Mucosa of descending colon (tissue), 3 donors: ENCODE data around the gene KCTD12. TPM values are rescaled to one million over a fixed set of nuclear protein-coding genes. Genes with fewer than 3 reads are reported as not detected.

Experiments used
- ATAC-seq: fragments of 200-7000 bp; cut with Tn5 transposase; one replicate; pipeline ENCODE4 v1.9.1; 2020; ENCODE audit warnings: mild to moderate bottlenecking, moderate library complexity
- DNase-seq, 3 donors: peaks; one replicate each; pipeline ENCODE4 v3.0.0-alpha.2; 2020
- H3K36me3 ChIP-seq: fragments of 200-600 bp; one replicate; pipeline ENCODE4 v1.8.0; 2021; ENCODE audit warnings: low read depth, mild to moderate bottlenecking
- H3K4me1 ChIP-seq: fragments of 200-600 bp; one replicate; pipeline ENCODE4 v1.8.0; 2021; ENCODE audit warnings: low read depth, mild to moderate bottlenecking
- H3K4me3 ChIP-seq: fragments of 200-600 bp; one replicate; pipeline ENCODE4 v1.8.0; 2021; ENCODE audit warnings: mild to moderate bottlenecking
- H3K9me3 ChIP-seq: fragments of 200-600 bp; one replicate; pipeline ENCODE4 v1.8.0; 2021; ENCODE audit warnings: mild to moderate bottlenecking
- CTCF ChIP-seq: fragments of 200-600 bp; IDR thresholded peaks from one replicate; pipeline ENCODE4 v1.8.0; 2022; ENCODE audit warnings: antibody characterized with exemption, mild to moderate bottlenecking
- intact Hi-C, 2 donors: fragments of 100-400 bp; cut with DNase I in 1 of 2; cut with micrococcal nuclease in 1 of 2; formaldehyde crosslinking; loops; one replicate each; pipeline versions ENCODE4 v1.11.0 to v1.11.1; 2022; cut with DNase I, micrococcal nuclease
- total RNA-seq, 3 donors: library from RNA; stranded (reverse); fragmentation: NEBNext Ultra II Directional in 2 of 3; extraction: Animal tissue kit (Norgen Biotek cat#: 25700) in 2 of 3; gene quantifications; one replicate each; pipeline versions ENCODE4 v1.2.1 to v1.2.4, GENCODE V29; 2021 to 2023
- donor health status: DM: no; HTN: no; CAD: no; lungs with moderate emphysema.
- donor health status: DM: no; HTN: no; CAD: no.
- donor health status: DM: no; HTN: yes; CAD: no.

KCTD12 gene
- total RNA-seq, 3 donors from 2014 or later, result 26.2 to 62.4 (median 62.0) TPM

GRCh38 chr13:76875271-76875815 lies 10.9 kb downstream of the KCTD12 start:
- Histone ChIP-seq H3K36me3 (no peaks in the 10 kb centered on the region), H3K9me3 (no peaks in the 10 kb centered on the region), H3K4me1 (no peaks in the 10 kb centered on the region), H3K4me3 (no peak overlapping the region)
- no peak for ATAC-seq
- no peak for DNase-seq
- intact Hi-C loops, result no loop called here
- no peak for TF ChIP-seq CTCF

- intact Hi-C loops, result no loop called here
- DNase-seq, result no peak
- Histone ChIP-seq H3K9me3 (no peaks in the 10 kb centered on the region), H3K4me3 (no peak overlapping the region), H3K36me3 (no peaks in the 10 kb centered on the region), H3K4me1 (no peaks in the 10 kb centered on the region)
- ATAC-seq, result no peak
- no peak for TF ChIP-seq CTCF
These were observed 11.7 kb downstream of the KCTD12 start for GRCh38 chr13:76874479-76874878.

GRCh38 chr13:76873445-76873844 lies 12.8 kb downstream of the KCTD12 start:
- DNase-seq (no peak), ATAC-seq (no peak)
- no peaks in the 10 kb centered on the region for H3K4me1 ChIP-seq
- H3K4me3 ChIP-seq, result no peak overlapping the region
- no peaks in the 10 kb centered on the region for H3K9me3 ChIP-seq
- no peak for TF ChIP-seq CTCF
- intact Hi-C loops, result no loop called here
- H3K36me3 ChIP-seq, result no peaks in the 10 kb centered on the region

GRCh38 chr13:76872675-76873074 lies 13.5 kb downstream of the KCTD12 start:
- TF ChIP-seq CTCF, result no peak
- no peaks in the 10 kb centered on the region for H3K36me3 ChIP-seq
- H3K4me1 ChIP-seq, result no peaks in the 10 kb centered on the region
- H3K4me3 ChIP-seq, result no peak overlapping the region
- DNase-seq (no peak), ATAC-seq (no peak)
- H3K9me3 ChIP-seq, result no peaks in the 10 kb centered on the region
- intact Hi-C loops, result no loop called here

- no peak for TF ChIP-seq CTCF
- H3K9me3 ChIP-seq, result no peaks in the 10 kb centered on the region
- ATAC-seq (no peak), DNase-seq (no peak)
- no peaks in the 10 kb centered on the region for H3K36me3 ChIP-seq
- H3K4me3 ChIP-seq, result no peak overlapping the region
- intact Hi-C loops, result no loop called here
- no peaks in the 10 kb centered on the region for H3K4me1 ChIP-seq
These were observed 14.8 kb downstream of the KCTD12 start for GRCh38 chr13:76871432-76871831.

- ATAC-seq, result no peak
- no peaks in the 10 kb centered on the region for H3K4me1 ChIP-seq
- no peaks in the 10 kb centered on the region for H3K36me3 ChIP-seq
- no peak for TF ChIP-seq CTCF
- DNase-seq, result no peak
- no peak overlapping the region for H3K4me3 ChIP-seq
- no peaks in the 10 kb centered on the region for H3K9me3 ChIP-seq
- intact Hi-C loops, result no loop called here
These were observed 17.8 kb downstream of the KCTD12 start for GRCh38 chr13:76868371-76868770.
